ENCODE data around the gene APOL1. TPM values are rescaled to one million over a fixed set of nuclear protein-coding genes. Genes with fewer than 3 reads are reported as not detected.

Gene APOL1
- total RNA-seq, 1 experiment from 2014 or later: 16.0 TPM

DNA sequence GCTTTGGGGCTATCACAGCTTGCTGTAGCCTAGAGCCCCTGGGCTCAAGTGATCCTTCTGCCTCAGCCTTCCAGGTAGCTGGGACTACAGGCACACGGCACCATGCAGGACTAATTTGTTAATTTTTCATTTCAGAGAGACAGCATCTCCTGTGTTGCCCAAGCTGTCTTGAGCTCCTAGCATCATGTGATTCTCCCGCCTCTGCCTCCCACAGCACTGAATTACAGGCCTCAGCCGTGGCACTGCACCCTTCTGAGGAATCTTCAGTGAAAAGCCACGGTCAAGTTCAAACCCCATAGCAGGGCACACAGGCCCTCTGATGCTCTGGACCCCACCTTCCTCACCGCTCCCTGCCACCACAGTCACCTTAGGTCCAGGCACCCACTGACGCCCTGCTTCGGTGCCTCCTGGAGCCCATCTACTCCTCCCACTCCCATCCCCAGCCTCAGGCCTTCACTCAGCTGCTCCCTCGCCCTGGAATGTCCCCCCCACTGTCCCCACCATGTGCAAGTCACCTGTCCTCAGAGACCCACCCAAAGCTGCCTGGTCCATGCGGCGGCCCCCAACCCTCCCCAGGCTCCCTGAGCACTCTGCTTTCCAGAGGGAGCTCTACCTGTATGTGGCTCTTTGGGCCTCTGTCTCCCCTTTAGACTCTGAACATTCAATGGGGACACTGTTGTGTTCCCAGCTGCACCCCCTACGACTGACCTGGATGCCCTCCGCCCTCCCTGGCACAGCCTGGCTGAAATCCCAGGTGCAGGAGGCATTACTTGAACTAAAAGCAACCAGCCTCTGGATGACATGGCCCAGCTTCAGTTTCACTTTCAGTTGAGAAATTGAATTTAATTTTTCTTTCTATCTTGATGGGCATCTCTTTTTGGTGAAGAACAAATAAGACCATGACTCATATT, 15.2 kb upstream of the APOL1 start:
- Histone ChIP-seq H3K4me1 (ENCODE audit: control insufficient read depth, insufficient read depth, low read length) (peaks cover 10% of the 10 kb centered on the region; the same call in 1 of the 2 replicates), H3K36me3 (ENCODE audit: control insufficient read depth, insufficient read depth, low read length) (no peaks in the 10 kb centered on the region), H3K4me3 (ENCODE audit: low read depth in 2 of 2, low read length in 2 of 2) (peak overlapping the region; percentile 71 to 95), H3K27me3 (ENCODE audit: control insufficient read depth, insufficient read depth, low read length) (no peaks in the 10 kb centered on the region), H3K9me3 (ENCODE audit: control insufficient read depth, insufficient read depth, low read depth, low read length) (no peaks in the 10 kb centered on the region), H3K27ac (ENCODE audit: low read length) (peak overlapping the region; percentile 91)
- no peak for DNase-seq (ENCODE audit: low read depth, low spot score)
- intact Hi-C loops (cut with micrococcal nuclease; ENCODE audit: unreplicated experiment) (no loop called here), in situ Hi-C loops (cut with HindIII; ENCODE audit: low pct_unique_long_range_greater_than_20kb, low sequenced_read_pairs) (no loop called here)
- no TSS peak for BruUV-seq (replicated peaks)
- ATAC-seq: no peak
- CTCF ChIA-PET: no interaction called here
- POLR2A ChIA-PET: interaction anchor here (0.6 kb wide), 1 partner anchor 437 kb away, joined by 4 read pairs; no protein-coding TSS in a partner anchor
- TF ChIP-seq, protein P1, sequence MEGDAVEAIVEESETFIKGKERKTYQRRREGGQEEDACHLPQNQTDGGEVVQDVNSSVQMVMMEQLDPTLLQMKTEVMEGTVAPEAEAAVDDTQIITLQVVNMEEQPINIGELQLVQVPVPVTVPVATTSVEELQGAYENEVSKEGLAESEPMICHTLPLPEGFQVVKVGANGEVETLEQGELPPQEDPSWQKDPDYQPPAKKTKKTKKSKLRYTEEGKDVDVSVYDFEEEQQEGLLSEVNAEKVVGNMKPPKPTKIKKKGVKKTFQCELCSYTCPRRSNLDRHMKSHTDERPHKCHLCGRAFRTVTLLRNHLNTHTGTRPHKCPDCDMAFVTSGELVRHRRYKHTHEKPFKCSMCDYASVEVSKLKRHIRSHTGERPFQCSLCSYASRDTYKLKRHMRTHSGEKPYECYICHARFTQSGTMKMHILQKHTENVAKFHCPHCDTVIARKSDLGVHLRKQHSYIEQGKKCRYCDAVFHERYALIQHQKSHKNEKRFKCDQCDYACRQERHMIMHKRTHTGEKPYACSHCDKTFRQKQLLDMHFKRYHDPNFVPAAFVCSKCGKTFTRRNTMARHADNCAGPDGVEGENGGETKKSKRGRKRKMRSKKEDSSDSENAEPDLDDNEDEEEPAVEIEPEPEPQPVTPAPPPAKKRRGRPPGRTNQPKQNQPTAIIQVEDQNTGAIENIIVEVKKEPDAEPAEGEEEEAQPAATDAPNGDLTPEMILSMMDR (IDR thresholded peaks at IDR 0.05): no peak
- no peak for TF ChIP-seq POLR2AphosphoS5 (IDR thresholded peaks at IDR 0.05; ENCODE audit: low read depth, low read length)
- TF ChIP-seq SIN3A (IDR thresholded peaks at IDR 0.05; ENCODE audit: borderline replicate concordance, insufficient read depth, low read depth, low read length): no peak
- no peak for TF ChIP-seq TCF7L2 (IDR thresholded peaks at IDR 0.05; ENCODE audit: low read depth, low read length)
- TF ChIP-seq, protein P2, sequence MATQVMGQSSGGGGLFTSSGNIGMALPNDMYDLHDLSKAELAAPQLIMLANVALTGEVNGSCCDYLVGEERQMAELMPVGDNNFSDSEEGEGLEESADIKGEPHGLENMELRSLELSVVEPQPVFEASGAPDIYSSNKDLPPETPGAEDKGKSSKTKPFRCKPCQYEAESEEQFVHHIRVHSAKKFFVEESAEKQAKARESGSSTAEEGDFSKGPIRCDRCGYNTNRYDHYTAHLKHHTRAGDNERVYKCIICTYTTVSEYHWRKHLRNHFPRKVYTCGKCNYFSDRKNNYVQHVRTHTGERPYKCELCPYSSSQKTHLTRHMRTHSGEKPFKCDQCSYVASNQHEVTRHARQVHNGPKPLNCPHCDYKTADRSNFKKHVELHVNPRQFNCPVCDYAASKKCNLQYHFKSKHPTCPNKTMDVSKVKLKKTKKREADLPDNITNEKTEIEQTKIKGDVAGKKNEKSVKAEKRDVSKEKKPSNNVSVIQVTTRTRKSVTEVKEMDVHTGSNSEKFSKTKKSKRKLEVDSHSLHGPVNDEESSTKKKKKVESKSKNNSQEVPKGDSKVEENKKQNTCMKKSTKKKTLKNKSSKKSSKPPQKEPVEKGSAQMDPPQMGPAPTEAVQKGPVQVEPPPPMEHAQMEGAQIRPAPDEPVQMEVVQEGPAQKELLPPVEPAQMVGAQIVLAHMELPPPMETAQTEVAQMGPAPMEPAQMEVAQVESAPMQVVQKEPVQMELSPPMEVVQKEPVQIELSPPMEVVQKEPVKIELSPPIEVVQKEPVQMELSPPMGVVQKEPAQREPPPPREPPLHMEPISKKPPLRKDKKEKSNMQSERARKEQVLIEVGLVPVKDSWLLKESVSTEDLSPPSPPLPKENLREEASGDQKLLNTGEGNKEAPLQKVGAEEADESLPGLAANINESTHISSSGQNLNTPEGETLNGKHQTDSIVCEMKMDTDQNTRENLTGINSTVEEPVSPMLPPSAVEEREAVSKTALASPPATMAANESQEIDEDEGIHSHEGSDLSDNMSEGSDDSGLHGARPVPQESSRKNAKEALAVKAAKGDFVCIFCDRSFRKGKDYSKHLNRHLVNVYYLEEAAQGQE (IDR thresholded peaks at IDR 0.05; ENCODE audit: insufficient read depth in 1 of 2, low read depth in 2 of 2, low read length in 1 of 2): no peak

DNA sequence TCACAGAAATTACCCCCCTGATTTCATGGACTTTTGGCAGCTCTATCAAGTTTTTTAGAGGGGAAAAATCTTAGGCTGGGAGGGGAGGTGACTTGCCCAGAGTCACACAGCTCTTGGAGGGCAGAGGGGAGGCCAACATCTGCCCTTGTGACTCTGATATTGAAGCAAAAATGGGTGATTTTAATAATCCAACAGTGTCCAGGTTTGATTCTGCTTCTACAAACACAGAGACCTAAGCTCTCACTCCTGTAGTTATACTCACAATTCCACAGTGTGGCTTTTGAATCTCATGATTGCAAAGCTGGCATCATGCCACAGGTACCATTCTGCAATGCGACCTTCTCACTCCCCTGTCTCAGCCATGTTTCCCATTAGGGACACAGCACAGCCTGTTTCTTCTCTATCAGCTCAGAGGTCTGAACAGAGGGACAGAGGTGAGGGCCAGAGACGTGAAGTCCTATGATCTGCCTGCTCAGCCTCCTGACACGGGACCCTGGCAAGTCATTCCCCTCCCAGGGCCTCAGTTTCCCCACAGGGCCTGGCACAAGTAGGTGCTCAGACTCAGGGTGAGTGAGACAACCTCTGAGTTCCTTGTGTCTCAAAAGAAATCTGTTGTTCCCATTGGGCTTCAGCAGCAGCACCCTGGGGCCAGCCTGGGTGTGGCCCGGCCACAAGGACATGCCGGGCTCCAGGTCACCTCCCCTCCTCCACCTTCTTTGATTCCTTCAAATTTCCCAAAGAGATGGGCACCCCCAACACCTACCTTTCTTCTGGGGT, 14.4 kb upstream of the APOL1 start:
- Histone ChIP-seq H3K9me3 (ENCODE audit: control insufficient read depth, insufficient read depth, low read depth, low read length) (no peaks in the 10 kb centered on the region), H3K36me3 (ENCODE audit: control insufficient read depth, insufficient read depth, low read length) (no peaks in the 10 kb centered on the region), H3K4me3 (ENCODE audit: low read depth in 2 of 2, low read length in 2 of 2) (peak overlapping the region; percentile 71 to 95), H3K4me1 (ENCODE audit: control insufficient read depth, insufficient read depth, low read length) (peaks cover 10% of the 10 kb centered on the region; the same call in 1 of the 2 replicates), H3K27me3 (ENCODE audit: control insufficient read depth, insufficient read depth, low read length) (no peaks in the 10 kb centered on the region), H3K27ac (ENCODE audit: low read length) (peak overlapping the region; percentile 91)
- in situ Hi-C loops (cut with HindIII; ENCODE audit: low pct_unique_long_range_greater_than_20kb, low sequenced_read_pairs) (no loop called here), intact Hi-C loops (cut with micrococcal nuclease; ENCODE audit: unreplicated experiment) (no loop called here)
- POLR2A ChIA-PET: interaction anchor here (0.6 kb wide), 1 partner anchor 438 kb away, joined by 4 read pairs; no protein-coding TSS in a partner anchor
- CTCF ChIA-PET: interaction anchor here (0.6 to 1.0 kb wide), 4 partner anchors 40 to 80 kb away, joined by 3 read pairs; no protein-coding TSS in a partner anchor
- no peak for DNase-seq (ENCODE audit: low read depth, low spot score)
- TF ChIP-seq POLR2AphosphoS5 (IDR thresholded peaks at IDR 0.05; ENCODE audit: low read depth, low read length) (no peak), TCF7L2 (IDR thresholded peaks at IDR 0.05; ENCODE audit: low read depth, low read length) (no peak), SIN3A (IDR thresholded peaks at IDR 0.05; ENCODE audit: borderline replicate concordance, insufficient read depth, low read depth, low read length) (no peak)
- TF ChIP-seq, protein P1 (IDR thresholded peaks at IDR 0.05): no peak
- TF ChIP-seq, protein P2 (IDR thresholded peaks at IDR 0.05; ENCODE audit: insufficient read depth in 1 of 2, low read depth in 2 of 2, low read length in 1 of 2): no peak
- ATAC-seq: peak; percentile 40
- BruUV-seq (replicated peaks): no TSS peak

Measured in Panc1 (cell line).